ENCODE data around the gene LRRC55.

DNA sequence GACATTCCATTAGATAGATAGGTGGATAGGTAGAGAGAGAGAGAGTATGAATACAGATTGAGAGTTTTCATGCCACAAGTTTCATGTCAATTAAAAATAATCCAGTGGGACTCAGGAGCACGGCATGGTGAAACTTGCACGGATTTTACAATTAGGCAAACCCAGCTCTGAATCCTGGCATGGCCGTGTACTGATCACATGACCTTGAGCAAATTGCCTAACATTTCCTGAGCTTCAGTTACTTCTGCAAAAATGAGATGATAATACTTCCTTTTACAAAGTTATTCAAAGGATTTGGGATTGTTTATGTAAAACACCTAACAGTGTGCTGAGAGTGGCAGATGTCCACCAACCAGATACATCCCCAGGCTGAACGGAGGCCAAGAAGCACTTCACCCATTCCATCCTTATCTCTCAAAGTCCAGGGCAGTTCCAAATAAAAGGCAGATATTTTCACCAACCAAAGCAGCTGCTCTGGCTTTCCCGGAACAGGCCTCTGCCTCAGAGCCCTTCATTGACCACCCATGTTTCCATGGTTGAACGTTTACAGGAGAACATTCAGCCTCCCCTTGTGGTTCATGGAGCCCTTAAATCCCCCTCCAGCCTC, 37.4 kb downstream of the LRRC55 start:
- TF ChIP-seq, protein P1, sequence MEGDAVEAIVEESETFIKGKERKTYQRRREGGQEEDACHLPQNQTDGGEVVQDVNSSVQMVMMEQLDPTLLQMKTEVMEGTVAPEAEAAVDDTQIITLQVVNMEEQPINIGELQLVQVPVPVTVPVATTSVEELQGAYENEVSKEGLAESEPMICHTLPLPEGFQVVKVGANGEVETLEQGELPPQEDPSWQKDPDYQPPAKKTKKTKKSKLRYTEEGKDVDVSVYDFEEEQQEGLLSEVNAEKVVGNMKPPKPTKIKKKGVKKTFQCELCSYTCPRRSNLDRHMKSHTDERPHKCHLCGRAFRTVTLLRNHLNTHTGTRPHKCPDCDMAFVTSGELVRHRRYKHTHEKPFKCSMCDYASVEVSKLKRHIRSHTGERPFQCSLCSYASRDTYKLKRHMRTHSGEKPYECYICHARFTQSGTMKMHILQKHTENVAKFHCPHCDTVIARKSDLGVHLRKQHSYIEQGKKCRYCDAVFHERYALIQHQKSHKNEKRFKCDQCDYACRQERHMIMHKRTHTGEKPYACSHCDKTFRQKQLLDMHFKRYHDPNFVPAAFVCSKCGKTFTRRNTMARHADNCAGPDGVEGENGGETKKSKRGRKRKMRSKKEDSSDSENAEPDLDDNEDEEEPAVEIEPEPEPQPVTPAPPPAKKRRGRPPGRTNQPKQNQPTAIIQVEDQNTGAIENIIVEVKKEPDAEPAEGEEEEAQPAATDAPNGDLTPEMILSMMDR (IDR thresholded peaks at IDR 0.05; ENCODE audit: low read length), result no peak
- TF ChIP-seq EZH2 (optimal IDR thresholded peaks at IDR 0.05; ENCODE audit: low read depth, low read length), result no peak

Measured in MM.1S (cell line).